ENCODE data around the gene RFX2.

DNA sequence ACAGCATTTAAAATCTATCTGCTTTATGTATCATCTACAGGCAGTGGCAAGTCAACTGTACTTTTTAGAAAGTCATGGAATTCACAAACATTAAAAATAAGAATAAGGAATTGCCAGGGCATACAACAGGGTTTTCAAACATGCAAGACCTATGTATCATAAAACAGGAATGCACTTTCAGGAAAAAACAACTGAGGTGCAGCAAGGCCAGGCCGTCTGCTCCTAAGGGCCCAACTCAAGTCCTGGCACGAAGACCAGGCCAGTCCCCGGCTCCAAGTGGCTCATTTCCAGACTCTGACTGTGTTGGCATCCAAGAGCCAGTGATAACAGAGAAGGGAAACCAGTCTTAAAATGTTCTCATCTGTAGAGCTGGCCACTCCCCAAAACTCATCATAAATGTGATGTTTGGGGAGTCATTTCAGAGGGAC is 7.1 kb downstream of the RFX2 start:
- TF ChIP-seq EZH2 (IDR thresholded peaks at IDR 0.05; ENCODE audit: borderline replicate concordance) (no peak), EZH2phosphoT487 (IDR thresholded peaks at IDR 0.05; ENCODE audit: low read depth, severe bottlenecking, unreplicated experiment) (no peak)
- TF ChIP-seq, protein P1, sequence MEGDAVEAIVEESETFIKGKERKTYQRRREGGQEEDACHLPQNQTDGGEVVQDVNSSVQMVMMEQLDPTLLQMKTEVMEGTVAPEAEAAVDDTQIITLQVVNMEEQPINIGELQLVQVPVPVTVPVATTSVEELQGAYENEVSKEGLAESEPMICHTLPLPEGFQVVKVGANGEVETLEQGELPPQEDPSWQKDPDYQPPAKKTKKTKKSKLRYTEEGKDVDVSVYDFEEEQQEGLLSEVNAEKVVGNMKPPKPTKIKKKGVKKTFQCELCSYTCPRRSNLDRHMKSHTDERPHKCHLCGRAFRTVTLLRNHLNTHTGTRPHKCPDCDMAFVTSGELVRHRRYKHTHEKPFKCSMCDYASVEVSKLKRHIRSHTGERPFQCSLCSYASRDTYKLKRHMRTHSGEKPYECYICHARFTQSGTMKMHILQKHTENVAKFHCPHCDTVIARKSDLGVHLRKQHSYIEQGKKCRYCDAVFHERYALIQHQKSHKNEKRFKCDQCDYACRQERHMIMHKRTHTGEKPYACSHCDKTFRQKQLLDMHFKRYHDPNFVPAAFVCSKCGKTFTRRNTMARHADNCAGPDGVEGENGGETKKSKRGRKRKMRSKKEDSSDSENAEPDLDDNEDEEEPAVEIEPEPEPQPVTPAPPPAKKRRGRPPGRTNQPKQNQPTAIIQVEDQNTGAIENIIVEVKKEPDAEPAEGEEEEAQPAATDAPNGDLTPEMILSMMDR (IDR thresholded peaks at IDR 0.05; ENCODE audit: poor library complexity) = no peak
